ENCODE results near the gene GNG7. TPM values are rescaled to one million over a fixed set of nuclear protein-coding genes. Genes with fewer than 3 reads are reported as not detected.

Gene GNG7
- polyA plus RNA-seq, 1 of the 3 experiments (the other 2 are of a cell fraction) = 2.2 TPM

- ChIA-PET CTCF (interaction anchor here (1.1 to 14.2 kb wide), 3 partner anchors 15 to 146 kb away, joined by 3 to 309 read pairs (median 116); partner anchors contain the start of gene GADD45B), POLR2A (interaction anchor here (4.1 kb wide), 1 partner anchor 142 kb away, joined by 15 read pairs; the partner anchor contains the start of gene GADD45B)
- no peak overlapping the region for H2AFZ ChIP-seq (ENCODE audit: low read depth)
- no peaks in the 10 kb centered on the region for H3F3A ChIP-seq (replicated peaks; ENCODE audit: insufficient read depth)
- no peaks in the 10 kb centered on the region for H4K20me1 ChIP-seq (ENCODE audit: insufficient read depth)
- WGBS (ENCODE audit: low lambda C conversion rate) = 75% methylated on average over 11 of the region's 11 CpGs
- H3K9me3 ChIP-seq = no peaks in the 10 kb centered on the region
- no peak overlapping the region for H3K27ac ChIP-seq (ENCODE audit: low read depth in 2 of 2, low read length in 1 of 2)
- DNase-seq = no peak
- H3K4me1 ChIP-seq (ENCODE audit: control insufficient read depth in 1 of 2, insufficient read depth in 2 of 2, low read depth in 1 of 2, low read length in 1 of 2) = peaks cover 0 to 3% of the 10 kb centered on the region in 2 experiments; a peak in 1 of 4 replicates
- H3K9ac ChIP-seq = no peak overlapping the region
- H3K27me3 ChIP-seq (ENCODE audit: insufficient read depth) = no peaks in the 10 kb centered on the region
- no peaks in the 10 kb centered on the region for H3K79me2 ChIP-seq (ENCODE audit: insufficient read depth)
- no peak overlapping the region for H3K4me3 ChIP-seq (ENCODE audit: low read depth in 2 of 2, low read length in 1 of 2)
- H3K9me2 ChIP-seq = no peaks in the 10 kb centered on the region
- TF ChIP-seq ELF1 (IDR thresholded peaks at IDR 0.05) (no peak), GABPA (IDR thresholded peaks at IDR 0.05; ENCODE audit: low read depth) (no peak), SIN3A (IDR thresholded peaks at IDR 0.05; ENCODE audit: borderline replicate concordance, low read depth, low read length) (no peak), RAD21 (IDR thresholded peaks at IDR 0.05; ENCODE audit: low read length) (no peak), PBX3 (IDR thresholded peaks at IDR 0.05) (no peak), TAF1 (IDR thresholded peaks at IDR 0.05; ENCODE audit: borderline replicate concordance, low read depth, low read length) (no peak), FOXM1 (IDR thresholded peaks at IDR 0.05; ENCODE audit: low read depth) (no peak), TEAD4 (IDR thresholded peaks at IDR 0.05; ENCODE audit: borderline replicate concordance, insufficient read depth) (no peak), NFIC (IDR thresholded peaks at IDR 0.05; ENCODE audit: borderline replicate concordance) (no peak), MEF2A (IDR thresholded peaks at IDR 0.05; ENCODE audit: borderline replicate concordance, low read depth) (no peak), EZH2phosphoT487 (IDR thresholded peaks at IDR 0.05; ENCODE audit: borderline replicate concordance, low read depth) (no peak), JUND (IDR thresholded peaks at IDR 0.05) (no peak), FOSL2 (IDR thresholded peaks at IDR 0.05; ENCODE audit: borderline replicate concordance, low read depth) (no peak), ZBTB33 (IDR thresholded peaks at IDR 0.05; ENCODE audit: borderline replicate concordance, low read depth) (no peak), EP300 (IDR thresholded peaks at IDR 0.05; ENCODE audit: borderline replicate concordance in 1 of 2, low read depth in 1 of 2, low read length in 1 of 2) (no peak)
- TF ChIP-seq, protein P1, sequence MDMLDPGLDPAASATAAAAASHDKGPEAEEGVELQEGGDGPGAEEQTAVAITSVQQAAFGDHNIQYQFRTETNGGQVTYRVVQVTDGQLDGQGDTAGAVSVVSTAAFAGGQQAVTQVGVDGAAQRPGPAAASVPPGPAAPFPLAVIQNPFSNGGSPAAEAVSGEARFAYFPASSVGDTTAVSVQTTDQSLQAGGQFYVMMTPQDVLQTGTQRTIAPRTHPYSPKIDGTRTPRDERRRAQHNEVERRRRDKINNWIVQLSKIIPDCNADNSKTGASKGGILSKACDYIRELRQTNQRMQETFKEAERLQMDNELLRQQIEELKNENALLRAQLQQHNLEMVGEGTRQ (IDR thresholded peaks at IDR 0.05; ENCODE audit: borderline replicate concordance, low read depth, low read length) = no peak
- TF ChIP-seq, protein P2, sequence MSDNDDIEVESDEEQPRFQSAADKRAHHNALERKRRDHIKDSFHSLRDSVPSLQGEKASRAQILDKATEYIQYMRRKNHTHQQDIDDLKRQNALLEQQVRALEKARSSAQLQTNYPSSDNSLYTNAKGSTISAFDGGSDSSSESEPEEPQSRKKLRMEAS (IDR thresholded peaks at IDR 0.05; ENCODE audit: low read depth) = no peak
- TF ChIP-seq, protein P3, sequence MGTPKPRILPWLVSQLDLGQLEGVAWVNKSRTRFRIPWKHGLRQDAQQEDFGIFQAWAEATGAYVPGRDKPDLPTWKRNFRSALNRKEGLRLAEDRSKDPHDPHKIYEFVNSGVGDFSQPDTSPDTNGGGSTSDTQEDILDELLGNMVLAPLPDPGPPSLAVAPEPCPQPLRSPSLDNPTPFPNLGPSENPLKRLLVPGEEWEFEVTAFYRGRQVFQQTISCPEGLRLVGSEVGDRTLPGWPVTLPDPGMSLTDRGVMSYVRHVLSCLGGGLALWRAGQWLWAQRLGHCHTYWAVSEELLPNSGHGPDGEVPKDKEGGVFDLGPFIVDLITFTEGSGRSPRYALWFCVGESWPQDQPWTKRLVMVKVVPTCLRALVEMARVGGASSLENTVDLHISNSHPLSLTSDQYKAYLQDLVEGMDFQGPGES (IDR thresholded peaks at IDR 0.05; ENCODE audit: low read depth, low read length) = no peak
- TF ChIP-seq, protein P4, sequence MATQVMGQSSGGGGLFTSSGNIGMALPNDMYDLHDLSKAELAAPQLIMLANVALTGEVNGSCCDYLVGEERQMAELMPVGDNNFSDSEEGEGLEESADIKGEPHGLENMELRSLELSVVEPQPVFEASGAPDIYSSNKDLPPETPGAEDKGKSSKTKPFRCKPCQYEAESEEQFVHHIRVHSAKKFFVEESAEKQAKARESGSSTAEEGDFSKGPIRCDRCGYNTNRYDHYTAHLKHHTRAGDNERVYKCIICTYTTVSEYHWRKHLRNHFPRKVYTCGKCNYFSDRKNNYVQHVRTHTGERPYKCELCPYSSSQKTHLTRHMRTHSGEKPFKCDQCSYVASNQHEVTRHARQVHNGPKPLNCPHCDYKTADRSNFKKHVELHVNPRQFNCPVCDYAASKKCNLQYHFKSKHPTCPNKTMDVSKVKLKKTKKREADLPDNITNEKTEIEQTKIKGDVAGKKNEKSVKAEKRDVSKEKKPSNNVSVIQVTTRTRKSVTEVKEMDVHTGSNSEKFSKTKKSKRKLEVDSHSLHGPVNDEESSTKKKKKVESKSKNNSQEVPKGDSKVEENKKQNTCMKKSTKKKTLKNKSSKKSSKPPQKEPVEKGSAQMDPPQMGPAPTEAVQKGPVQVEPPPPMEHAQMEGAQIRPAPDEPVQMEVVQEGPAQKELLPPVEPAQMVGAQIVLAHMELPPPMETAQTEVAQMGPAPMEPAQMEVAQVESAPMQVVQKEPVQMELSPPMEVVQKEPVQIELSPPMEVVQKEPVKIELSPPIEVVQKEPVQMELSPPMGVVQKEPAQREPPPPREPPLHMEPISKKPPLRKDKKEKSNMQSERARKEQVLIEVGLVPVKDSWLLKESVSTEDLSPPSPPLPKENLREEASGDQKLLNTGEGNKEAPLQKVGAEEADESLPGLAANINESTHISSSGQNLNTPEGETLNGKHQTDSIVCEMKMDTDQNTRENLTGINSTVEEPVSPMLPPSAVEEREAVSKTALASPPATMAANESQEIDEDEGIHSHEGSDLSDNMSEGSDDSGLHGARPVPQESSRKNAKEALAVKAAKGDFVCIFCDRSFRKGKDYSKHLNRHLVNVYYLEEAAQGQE (IDR thresholded peaks at IDR 0.05; ENCODE audit: low read depth, low read length) = no peak
- no peak overlapping the region for H3K4me2 ChIP-seq
- H3K36me3 ChIP-seq (replicated peaks in 1 of 2; ENCODE audit: control insufficient read depth in 1 of 2, insufficient read depth in 2 of 2, low read length in 1 of 2) = no peaks in the 10 kb centered on the region
Measured at GRCh38 chr19:2617393-2618165, 84.9 kb downstream of the GNG7 start.
